ENCODE measurements around the gene PLSCR4. TPM values are rescaled to one million over a fixed set of nuclear protein-coding genes. Genes with fewer than 3 reads are reported as not detected.

Gene PLSCR4
- total RNA-seq, 1 donor from 2014 or later = 17.5 TPM

DNA sequence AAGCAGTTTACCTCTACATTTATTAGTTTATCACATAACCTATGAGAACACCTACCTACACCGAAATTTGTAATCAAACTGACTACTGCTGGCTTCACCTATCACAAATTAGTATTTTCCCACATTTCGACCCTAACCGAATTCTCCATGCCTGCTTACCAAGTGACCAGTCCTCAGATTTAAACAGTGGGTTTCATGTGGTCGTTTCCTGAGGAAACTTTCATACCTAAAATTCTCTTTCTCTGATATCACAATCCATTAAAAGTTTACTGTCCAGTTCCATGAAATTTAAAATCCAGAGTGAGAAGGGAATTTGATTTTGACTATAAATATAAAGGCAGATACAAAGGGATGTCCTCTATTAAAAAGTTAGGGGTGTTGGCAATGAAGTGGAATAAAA is 91.9 kb downstream of the PLSCR4 start:
- H3K4me3 Mint-ChIP-seq (ENCODE audit: unreplicated experiment) = peak overlapping the region; percentile 90
- peak overlapping the region; percentile 92 for H3K27ac Mint-ChIP-seq (ENCODE audit: unreplicated experiment)
- TF ChIP-seq, protein P1, sequence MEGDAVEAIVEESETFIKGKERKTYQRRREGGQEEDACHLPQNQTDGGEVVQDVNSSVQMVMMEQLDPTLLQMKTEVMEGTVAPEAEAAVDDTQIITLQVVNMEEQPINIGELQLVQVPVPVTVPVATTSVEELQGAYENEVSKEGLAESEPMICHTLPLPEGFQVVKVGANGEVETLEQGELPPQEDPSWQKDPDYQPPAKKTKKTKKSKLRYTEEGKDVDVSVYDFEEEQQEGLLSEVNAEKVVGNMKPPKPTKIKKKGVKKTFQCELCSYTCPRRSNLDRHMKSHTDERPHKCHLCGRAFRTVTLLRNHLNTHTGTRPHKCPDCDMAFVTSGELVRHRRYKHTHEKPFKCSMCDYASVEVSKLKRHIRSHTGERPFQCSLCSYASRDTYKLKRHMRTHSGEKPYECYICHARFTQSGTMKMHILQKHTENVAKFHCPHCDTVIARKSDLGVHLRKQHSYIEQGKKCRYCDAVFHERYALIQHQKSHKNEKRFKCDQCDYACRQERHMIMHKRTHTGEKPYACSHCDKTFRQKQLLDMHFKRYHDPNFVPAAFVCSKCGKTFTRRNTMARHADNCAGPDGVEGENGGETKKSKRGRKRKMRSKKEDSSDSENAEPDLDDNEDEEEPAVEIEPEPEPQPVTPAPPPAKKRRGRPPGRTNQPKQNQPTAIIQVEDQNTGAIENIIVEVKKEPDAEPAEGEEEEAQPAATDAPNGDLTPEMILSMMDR (IDR thresholded peaks at IDR 0.05) = no peak
- DNase-seq (ENCODE audit: low spot score) = no peak
- peaks cover 2% of the 10 kb centered on the region for H3K36me3 Mint-ChIP-seq (ENCODE audit: low read depth)
- H3K4me1 Mint-ChIP-seq (ENCODE audit: low read depth) = peaks cover 66% of the 10 kb centered on the region
- no peaks in the 10 kb centered on the region for H3K27me3 Mint-ChIP-seq (ENCODE audit: low read depth)
- peaks cover 4% of the 10 kb centered on the region for H3K9me3 Mint-ChIP-seq (ENCODE audit: low read depth)

DNA sequence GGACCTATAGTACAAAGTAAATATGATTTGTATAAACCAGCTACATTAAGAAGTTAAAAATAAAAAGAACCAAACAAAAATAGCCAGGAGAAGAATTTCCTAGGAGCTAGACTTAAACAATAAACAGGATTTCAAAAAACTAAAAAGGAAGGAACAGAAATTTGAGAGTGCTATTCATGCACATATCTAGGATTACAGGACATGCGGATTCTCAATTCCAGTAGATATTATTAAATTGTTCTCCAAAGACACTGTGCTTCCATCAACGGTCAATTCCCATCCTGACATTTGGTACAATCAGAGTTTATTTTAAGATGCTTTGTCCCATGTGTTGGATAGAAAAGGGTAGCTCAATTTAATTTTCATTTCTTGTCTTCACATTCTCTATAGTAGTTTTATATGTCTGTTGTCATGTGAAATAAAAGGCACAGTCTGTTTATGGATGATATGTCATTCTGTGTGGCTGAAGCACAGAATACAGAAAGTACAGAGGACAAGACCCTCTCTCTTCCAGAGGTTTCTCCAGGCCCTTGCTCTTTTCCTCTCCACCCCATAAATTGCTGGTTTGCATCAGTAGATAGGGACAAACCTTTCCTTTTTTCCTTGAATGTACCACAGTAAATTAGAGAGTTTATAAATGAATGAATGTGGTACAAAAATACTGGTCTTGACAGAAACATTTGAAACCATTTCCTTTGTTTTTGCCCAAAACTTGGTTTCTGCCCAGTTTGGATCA is 93.4 kb downstream of the PLSCR4 start:
- peak overlapping the region; percentile 61 for H3K4me3 Mint-ChIP-seq (ENCODE audit: unreplicated experiment)
- no peak for DNase-seq (ENCODE audit: low spot score)
- peaks cover 68% of the 10 kb centered on the region for H3K4me1 Mint-ChIP-seq (ENCODE audit: low read depth)
- H3K9me3 Mint-ChIP-seq (ENCODE audit: low read depth) = no peaks in the 10 kb centered on the region
- H3K36me3 Mint-ChIP-seq (ENCODE audit: low read depth) = no peaks in the 10 kb centered on the region
- peak overlapping the region; percentile 92 for H3K27ac Mint-ChIP-seq (ENCODE audit: unreplicated experiment)
- TF ChIP-seq, protein P1 (IDR thresholded peaks at IDR 0.05) = no peak
- H3K27me3 Mint-ChIP-seq (ENCODE audit: low read depth) = no peaks in the 10 kb centered on the region

DNA sequence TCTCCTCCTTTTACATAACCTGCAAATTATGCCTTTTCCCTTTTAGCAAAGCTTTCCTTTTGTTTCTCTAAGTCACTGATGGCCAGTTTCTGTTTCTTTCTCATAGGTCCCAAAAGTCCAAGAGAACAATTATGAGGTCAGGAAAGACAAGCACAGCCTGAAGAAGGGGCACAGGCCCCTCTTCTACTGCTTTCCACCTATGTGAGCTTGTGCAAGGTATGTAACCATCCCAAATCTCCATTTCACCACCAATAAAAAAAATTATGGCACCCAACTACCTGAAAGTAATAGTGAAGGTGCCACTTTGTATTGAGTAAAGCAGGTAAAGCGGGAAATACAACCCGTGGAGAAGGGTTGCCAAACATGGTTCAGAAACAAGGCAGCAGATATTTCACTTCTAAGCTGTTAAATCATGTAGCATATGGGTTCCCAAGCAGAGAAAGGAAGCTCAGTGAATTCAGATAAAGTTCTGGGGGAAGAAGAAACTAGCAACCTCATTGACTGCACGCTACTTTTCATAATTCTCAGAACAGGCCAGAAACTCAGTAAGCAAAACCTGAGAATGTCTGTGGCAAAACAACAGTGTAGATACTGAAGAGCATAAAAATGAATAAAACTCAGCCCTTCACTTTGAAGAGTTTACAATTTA is 94.1 kb downstream of the PLSCR4 start:
- no peaks in the 10 kb centered on the region for H3K36me3 Mint-ChIP-seq (ENCODE audit: low read depth)
- peak overlapping the region; percentile 92 for H3K27ac Mint-ChIP-seq (ENCODE audit: unreplicated experiment)
- peaks cover 66% of the 10 kb centered on the region for H3K4me1 Mint-ChIP-seq (ENCODE audit: low read depth)
- H3K27me3 Mint-ChIP-seq (ENCODE audit: low read depth) = no peaks in the 10 kb centered on the region
- no peak for DNase-seq (ENCODE audit: low spot score)
- TF ChIP-seq, protein P1 (IDR thresholded peaks at IDR 0.05) = no peak
- no peaks in the 10 kb centered on the region for H3K9me3 Mint-ChIP-seq (ENCODE audit: low read depth)
- peak overlapping the region; percentile 61 for H3K4me3 Mint-ChIP-seq (ENCODE audit: unreplicated experiment)

DNA sequence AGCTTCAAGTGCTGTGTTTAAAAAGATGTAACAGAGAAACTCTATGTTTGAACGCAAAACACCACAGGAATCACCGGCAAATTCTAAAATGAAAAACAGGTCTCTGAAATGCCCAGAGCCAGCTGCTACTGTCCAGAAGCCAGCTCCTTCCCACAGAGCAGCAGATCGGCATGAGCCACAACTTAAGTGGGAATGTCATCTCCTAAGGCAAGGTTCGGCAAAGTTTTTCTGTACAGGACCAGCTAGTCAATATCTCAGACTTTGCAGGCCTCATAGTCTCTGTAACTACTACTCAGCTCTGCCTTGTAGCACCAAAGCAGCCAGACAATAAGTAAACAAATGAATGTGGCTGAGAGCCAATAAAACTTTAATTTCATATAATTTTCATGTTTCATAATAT is 94.8 kb downstream of the PLSCR4 start:
- peaks cover 67% of the 10 kb centered on the region for H3K4me1 Mint-ChIP-seq (ENCODE audit: low read depth)

DNA sequence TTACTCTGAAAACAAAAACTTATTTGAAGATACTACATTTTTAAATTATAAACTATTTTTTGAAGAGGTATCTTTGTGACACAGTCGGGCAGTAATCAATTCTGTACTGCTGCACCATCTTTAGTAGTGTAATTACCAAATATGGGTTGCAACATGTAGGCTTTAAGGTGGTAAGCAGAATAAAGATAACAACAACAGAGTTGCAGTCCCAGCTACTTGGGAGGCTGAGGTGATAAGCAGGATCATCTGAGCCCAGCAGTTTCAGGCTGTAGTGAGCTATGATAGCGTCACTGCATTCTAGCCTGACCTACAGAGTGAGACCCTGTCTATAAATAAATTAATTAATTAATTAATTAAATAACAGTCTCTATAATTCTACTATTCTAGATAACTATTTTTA is 95.9 kb downstream of the PLSCR4 start:
- DNase-seq (ENCODE audit: low spot score) = no peak
- no peaks in the 10 kb centered on the region for H3K27me3 Mint-ChIP-seq (ENCODE audit: low read depth)
- H3K9me3 Mint-ChIP-seq (ENCODE audit: low read depth) = no peaks in the 10 kb centered on the region
- peaks cover 77% of the 10 kb centered on the region for H3K4me1 Mint-ChIP-seq (ENCODE audit: low read depth)
- TF ChIP-seq, protein P1 (IDR thresholded peaks at IDR 0.05) = no peak
- peak overlapping the region; percentile 89 for H3K27ac Mint-ChIP-seq (ENCODE audit: unreplicated experiment)
- H3K36me3 Mint-ChIP-seq (ENCODE audit: low read depth) = peaks cover 9% of the 10 kb centered on the region
- no peak overlapping the region for H3K4me3 Mint-ChIP-seq (ENCODE audit: unreplicated experiment)

More for the DNA sequence above, 94.8 kb downstream of the PLSCR4 start:
- Mint-ChIP-seq H3K27ac (ENCODE audit: unreplicated experiment) (peak overlapping the region; percentile 89), H3K4me3 (ENCODE audit: unreplicated experiment) (peak overlapping the region; percentile 61), H3K9me3 (ENCODE audit: low read depth) (no peaks in the 10 kb centered on the region), H3K27me3 (ENCODE audit: low read depth) (no peaks in the 10 kb centered on the region), H3K36me3 (ENCODE audit: low read depth) (peaks cover 5% of the 10 kb centered on the region)
- DNase-seq (ENCODE audit: low spot score) = no peak
- TF ChIP-seq, protein P1 (IDR thresholded peaks at IDR 0.05) = no peak

All from chondrocyte (in vitro differentiated cells).